Fibroblast of lung (primary cell): ENCODE results near the gene TSEN54. TPM values are rescaled to one million over a fixed set of nuclear protein-coding genes. Genes with fewer than 3 reads are reported as not detected.
A peak's percentile ranks its signal among the peaks of the same experiment; 100 is the strongest.

ENCODE experiments used
- DNase-seq, 2 donors: peaks; one replicate each; pipeline versions ENCODE4 v3.0.0 to v3.0.0-alpha.2; 2010; ENCODE audit warnings: low read depth in 2 of 2
- H2AFZ ChIP-seq: 2 replicates; pipeline ENCODE4 v1.5.1; 2012; ENCODE audit warnings: low read length, control low read depth, inconsistent platforms
- H3K27ac ChIP-seq: 2 replicates; pipeline ENCODE4 v1.5.1; 2011; ENCODE audit warnings: low read length, control low read depth; ENCODE audit not compliant: insufficient read depth
- H3K27me3 ChIP-seq: 2 replicates; pipeline ENCODE4 v1.5.1; 2011; ENCODE audit warnings: mild to moderate bottlenecking, low read length; ENCODE audit not compliant: control insufficient read depth, insufficient read depth
- H3K36me3 ChIP-seq: 2 replicates; pipeline ENCODE4 v1.5.1; 2011; ENCODE audit warnings: low read length; ENCODE audit not compliant: control insufficient read depth, insufficient read depth
- H3K4me1 ChIP-seq: 2 replicates; pipeline ENCODE4 v1.5.1; 2011; ENCODE audit warnings: low read length; ENCODE audit not compliant: control insufficient read depth, insufficient read depth; ENCODE audit errors: extremely low read depth
- H3K4me2 ChIP-seq: 2 replicates; pipeline ENCODE4 v1.5.1; 2011; ENCODE audit warnings: low read length, control low read depth; ENCODE audit not compliant: insufficient read depth; ENCODE audit errors: extremely low read depth
- H3K4me3 ChIP-seq, 4 experiments: fragments of 200-600 bp in 1 of 4; sonication (generic) in 1 of 4; replicated peaks in 1 of 4; 2 replicates each; pipeline ENCODE4 v1.5.1; 2011 to 2016; ENCODE audit warnings: low read length in 4 of 4, low read depth in 3 of 4, mild to moderate bottlenecking in 3 of 4, control low read depth in 2 of 4, inconsistent platforms in 1 of 4, mixed read lengths in 1 of 4; ENCODE audit not compliant: insufficient read depth in 1 of 4; ENCODE audit errors: control extremely low read depth in 1 of 4
- H3K79me2 ChIP-seq: 2 replicates; pipeline ENCODE4 v1.5.1; 2012; ENCODE audit warnings: mild to moderate bottlenecking, low read length, inconsistent platforms; ENCODE audit not compliant: control insufficient read depth, insufficient read depth
- H3K9ac ChIP-seq: 2 replicates; pipeline ENCODE4 v1.5.1; 2011; ENCODE audit warnings: mild to moderate bottlenecking, low read length, control low read depth; ENCODE audit not compliant: insufficient read depth
- H3K9me3 ChIP-seq: 2 replicates; pipeline ENCODE4 v1.5.1; 2012; ENCODE audit warnings: low read depth, low read length; ENCODE audit not compliant: control insufficient read depth, insufficient read depth
- H4K20me1 ChIP-seq: 2 replicates; pipeline ENCODE4 v1.5.1; 2011; ENCODE audit warnings: low read length; ENCODE audit not compliant: control insufficient read depth, insufficient read depth; ENCODE audit errors: extremely low read depth
- CTCF ChIP-seq, 2 donors: IDR thresholded peaks in 1 of 2; conservative IDR thresholded peaks in 1 of 2; 1 replicate in 1 of 2; 2 replicates in 1 of 2; pipeline ENCODE4 v1.5.1; 2011 to 2012; ENCODE audit warnings: low read length in 2 of 2, control low read depth in 1 of 2, inconsistent platforms in 1 of 2, low read depth in 1 of 2, mild to moderate bottlenecking in 1 of 2
- EZH2 ChIP-seq: IDR thresholded peaks from 2 replicates; pipeline ENCODE4 v1.5.1; 2012; ENCODE audit warnings: low read length, control low read depth, mild to moderate bottlenecking; ENCODE audit errors: missing control alignments
- polyA plus RNA-seq, 2 donors: library from polyadenylated mRNA; depleted of rRNA in 1 of 2; stranded (reverse) in 1 of 2; unstranded in 1 of 2; fragments of >200 nt; gene quantifications; 2 replicates each; pipeline ENCODE4 v1.2.1, GENCODE V29; 2011 to 2012; ENCODE audit warnings: missing spikeins in 1 of 2
- total RNA-seq: library from RNA; depleted of rRNA; stranded (reverse); fragments of >200 nt; gene quantifications from 2 replicates; pipeline ENCODE4 v1.2.1, GENCODE V29; 2014

The TSEN54 gene
- total and polyA plus RNA-seq, 2 donors (not counting 1 experiment from before 2014, with no cell fraction given), result 5.3 to 7.8 TPM

DNA sequence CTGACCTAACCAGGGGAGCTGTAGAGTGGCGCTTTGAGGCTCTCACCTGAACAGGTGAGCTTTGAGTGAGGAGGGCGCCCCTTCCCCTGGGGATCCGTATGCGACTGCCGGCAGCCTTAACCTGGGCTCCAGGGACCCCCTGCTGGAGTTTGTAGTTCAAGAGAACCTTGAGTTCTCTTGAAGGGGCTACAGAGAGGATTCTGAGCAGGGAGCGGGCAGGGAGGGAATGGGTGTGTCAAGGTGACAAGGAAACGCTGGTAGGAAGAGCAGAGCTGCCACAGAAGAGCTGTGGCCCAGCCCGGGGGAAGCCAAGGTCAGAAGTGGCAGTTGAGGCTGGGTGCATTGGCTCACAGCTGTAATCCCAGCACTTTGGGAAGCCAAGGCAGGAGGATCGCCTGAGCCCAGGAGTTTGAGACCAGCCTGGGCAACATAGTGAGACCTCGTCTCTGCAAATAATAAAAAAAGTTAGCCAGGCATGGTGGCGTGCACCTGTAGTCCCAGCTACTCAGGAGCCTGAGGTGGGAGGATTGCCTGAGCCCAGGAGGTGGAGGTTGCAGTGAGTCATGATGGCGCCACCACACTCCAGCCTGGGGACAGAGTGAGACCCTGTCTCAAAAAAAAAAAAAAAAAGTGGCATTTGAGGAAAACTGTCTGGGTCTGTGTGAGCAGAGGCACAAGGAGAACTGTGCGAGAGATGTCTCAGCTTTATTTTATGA, 10.4 kb downstream of the TSEN54 start:
- H3K9ac ChIP-seq, result no peak overlapping the region
- no peak for TF ChIP-seq CTCF (conservative IDR thresholded peaks at IDR 0.05 in 1 of 2, IDR thresholded peaks at IDR 0.05 in 1 of 2; ENCODE audit: low read depth in 1 of 2, low read length in 2 of 2)
- peak; percentile 56 for TF ChIP-seq EZH2
- no peak for DNase-seq
- H4K20me1 ChIP-seq, result no peaks in the 10 kb centered on the region
- no peak overlapping the region for H3K4me3 ChIP-seq
- no peak overlapping the region for H3K4me2 ChIP-seq
- no peaks in the 10 kb centered on the region for H3K79me2 ChIP-seq
- no peaks in the 10 kb centered on the region for H3K4me1 ChIP-seq
- peaks cover 11% of the 10 kb centered on the region for H3K27me3 ChIP-seq
- no peaks in the 10 kb centered on the region for H3K36me3 ChIP-seq
- no peak overlapping the region for H3K27ac ChIP-seq
- H2AFZ ChIP-seq, result no peak overlapping the region
- no peaks in the 10 kb centered on the region for H3K9me3 ChIP-seq

- Histone ChIP-seq H3K4me3 (no peak overlapping the region), H3K79me2 (no peaks in the 10 kb centered on the region), H3K27me3 (peaks cover 11% of the 10 kb centered on the region), H3K4me2 (no peak overlapping the region), H3K9ac (no peak overlapping the region), H3K4me1 (no peaks in the 10 kb centered on the region), H2AFZ (no peak overlapping the region), H3K36me3 (no peaks in the 10 kb centered on the region), H4K20me1 (no peaks in the 10 kb centered on the region), H3K9me3 (no peaks in the 10 kb centered on the region), H3K27ac (no peak overlapping the region)
- DNase-seq, result no peak
- TF ChIP-seq EZH2 (no peak), CTCF (conservative IDR thresholded peaks at IDR 0.05 in 1 of 2, IDR thresholded peaks at IDR 0.05 in 1 of 2; ENCODE audit: low read depth in 1 of 2, low read length in 2 of 2) (no peak)
Measured at GRCh38 chr17:75530837-75531720, 14.8 kb downstream of the TSEN54 start.

GRCh38 chr17:75531721-75532072, 15.4 kb downstream of the TSEN54 start:
- H2AFZ ChIP-seq, result no peak overlapping the region
- no peak overlapping the region for H3K4me3 ChIP-seq
- no peaks in the 10 kb centered on the region for H3K79me2 ChIP-seq
- H4K20me1 ChIP-seq, result no peaks in the 10 kb centered on the region
- DNase-seq, result no peak
- no peak overlapping the region for H3K4me2 ChIP-seq
- no peaks in the 10 kb centered on the region for H3K9me3 ChIP-seq
- H3K27ac ChIP-seq, result no peak overlapping the region
- no peak overlapping the region for H3K9ac ChIP-seq
- H3K4me1 ChIP-seq, result no peaks in the 10 kb centered on the region
- no peaks in the 10 kb centered on the region for H3K36me3 ChIP-seq
- H3K27me3 ChIP-seq, result peaks cover 5% of the 10 kb centered on the region
- TF ChIP-seq CTCF (conservative IDR thresholded peaks at IDR 0.05 in 1 of 2, IDR thresholded peaks at IDR 0.05 in 1 of 2; ENCODE audit: low read depth in 1 of 2, low read length in 2 of 2) (no peak), EZH2 (no peak)
